ENCODE data around the gene SPRR3. TPM values are rescaled to one million over a fixed set of nuclear protein-coding genes. Genes with fewer than 3 reads are reported as not detected.

SPRR3 gene
- total RNA-seq, 1 experiment from 2014 or later, result not detected

GRCh38 chr1:152976688-152977087 is 24.9 kb upstream of the SPRR3 start:
- Histone ChIP-seq H3K9me3 (ENCODE audit: control insufficient read depth in 1 of 2, insufficient read depth in 1 of 2, low read depth in 1 of 2, low read length in 2 of 2) (no peaks in the 10 kb centered on the region), H3K27ac (ENCODE audit: low read depth, low read length) (no peak overlapping the region), H3K4me3 (replicated peaks in 1 of 2; ENCODE audit: low read depth in 1 of 2, low read length in 2 of 2) (no peak overlapping the region), H3K27me3 (ENCODE audit: insufficient read depth, low read length) (peaks cover 38% of the 10 kb centered on the region; the same call in 1 of the 2 replicates), H3K9me2 (ENCODE audit: insufficient read depth) (no peaks in the 10 kb centered on the region), H3K36me3 (ENCODE audit: control insufficient read depth in 1 of 2, insufficient read depth in 2 of 2, low read length in 2 of 2) (no peaks in the 10 kb centered on the region), H3K79me2 (ENCODE audit: insufficient read depth, low read length) (no peaks in the 10 kb centered on the region), H3K4me2 (ENCODE audit: low read length) (no peak overlapping the region), H4K20me1 (ENCODE audit: insufficient read depth) (no peaks in the 10 kb centered on the region), H3K9ac (ENCODE audit: low read length) (no peak overlapping the region), H2AFZ (ENCODE audit: low read depth, low read length, poor library complexity, severe bottlenecking) (no peak overlapping the region), H3K4me1 (ENCODE audit: control insufficient read depth in 1 of 2, insufficient read depth in 2 of 2, low read length in 2 of 2) (no peaks in the 10 kb centered on the region)
- no TSS peak for BruUV-seq (replicated peaks)
- TF ChIP-seq POLR2AphosphoS5 (IDR thresholded peaks at IDR 0.05; ENCODE audit: low read depth, low read length), result no peak
- no peak for TF ChIP-seq SP1 (IDR thresholded peaks at IDR 0.05; ENCODE audit: low read depth)
- TF ChIP-seq EZH2phosphoT487 (IDR thresholded peaks at IDR 0.05; ENCODE audit: borderline replicate concordance), result no peak
- no peak for TF ChIP-seq SRF (IDR thresholded peaks at IDR 0.05; ENCODE audit: low read depth)
- TF ChIP-seq TCF7L2 (IDR thresholded peaks at IDR 0.05; ENCODE audit: borderline replicate concordance, extremely low read depth, insufficient read depth, insufficient read length), result no peak
- no peak for TF ChIP-seq YY1 (IDR thresholded peaks at IDR 0.05; ENCODE audit: extremely low read depth, insufficient replicate concordance, low read depth, low read length)
- TF ChIP-seq ZBTB33 (IDR thresholded peaks at IDR 0.05; ENCODE audit: extremely low read depth, insufficient replicate concordance, low read length), result no peak
- POLR2A ChIA-PET, result no interaction called here
- RAD21 ChIA-PET (ENCODE audit: low non-redundant PET in 1 of 2, low total read pairs in 2 of 2, uncharacterized antibody in 2 of 2, unreplicated experiment in 2 of 2), result no interaction called here
- intact Hi-C loops (cut with micrococcal nuclease), result no loop called here
- ATAC-seq (no peak), DNase-seq (ENCODE audit: low read depth, low spot score) (no peak)
- CTCF ChIA-PET, result no interaction called here

- POLR2A ChIA-PET, result no interaction called here
- no peak for DNase-seq (ENCODE audit: low read depth, low spot score)
- intact Hi-C loops (cut with micrococcal nuclease), result no loop called here
- Histone ChIP-seq H3K9me2 (ENCODE audit: insufficient read depth) (no peaks in the 10 kb centered on the region), H3K9ac (ENCODE audit: low read length) (no peak overlapping the region), H3K79me2 (ENCODE audit: insufficient read depth, low read length) (no peaks in the 10 kb centered on the region), H3K4me3 (replicated peaks in 1 of 2; ENCODE audit: low read depth in 1 of 2, low read length in 2 of 2) (no peak overlapping the region), H2AFZ (ENCODE audit: low read depth, low read length, poor library complexity, severe bottlenecking) (no peak overlapping the region), H3K36me3 (ENCODE audit: control insufficient read depth in 1 of 2, insufficient read depth in 2 of 2, low read length in 2 of 2) (no peaks in the 10 kb centered on the region), H4K20me1 (ENCODE audit: insufficient read depth) (no peaks in the 10 kb centered on the region), H3K4me2 (ENCODE audit: low read length) (no peak overlapping the region), H3K9me3 (ENCODE audit: control insufficient read depth in 1 of 2, insufficient read depth in 1 of 2, low read depth in 1 of 2, low read length in 2 of 2) (no peaks in the 10 kb centered on the region), H3K27me3 (ENCODE audit: insufficient read depth, low read length) (peaks cover 40% of the 10 kb centered on the region), H3K4me1 (ENCODE audit: control insufficient read depth in 1 of 2, insufficient read depth in 2 of 2, low read length in 2 of 2) (no peaks in the 10 kb centered on the region), H3K27ac (ENCODE audit: low read depth, low read length) (no peak overlapping the region)
- RAD21 ChIA-PET (ENCODE audit: low non-redundant PET in 1 of 2, low total read pairs in 2 of 2, uncharacterized antibody in 2 of 2, unreplicated experiment in 2 of 2), result no interaction called here
- CTCF ChIA-PET, result no interaction called here
- TF ChIP-seq CEBPB (IDR thresholded peaks at IDR 0.05; ENCODE audit: low read depth), result no peak
- ATAC-seq, result no peak
- no TSS peak for BruUV-seq (replicated peaks)
Measured at GRCh38 chr1:152977614-152978013, 23.9 kb upstream of the SPRR3 start.

Data from HCT116 (cell line).